Measurements from ENCODE around the gene TSSC4.

The TSSC4 gene

DNA sequence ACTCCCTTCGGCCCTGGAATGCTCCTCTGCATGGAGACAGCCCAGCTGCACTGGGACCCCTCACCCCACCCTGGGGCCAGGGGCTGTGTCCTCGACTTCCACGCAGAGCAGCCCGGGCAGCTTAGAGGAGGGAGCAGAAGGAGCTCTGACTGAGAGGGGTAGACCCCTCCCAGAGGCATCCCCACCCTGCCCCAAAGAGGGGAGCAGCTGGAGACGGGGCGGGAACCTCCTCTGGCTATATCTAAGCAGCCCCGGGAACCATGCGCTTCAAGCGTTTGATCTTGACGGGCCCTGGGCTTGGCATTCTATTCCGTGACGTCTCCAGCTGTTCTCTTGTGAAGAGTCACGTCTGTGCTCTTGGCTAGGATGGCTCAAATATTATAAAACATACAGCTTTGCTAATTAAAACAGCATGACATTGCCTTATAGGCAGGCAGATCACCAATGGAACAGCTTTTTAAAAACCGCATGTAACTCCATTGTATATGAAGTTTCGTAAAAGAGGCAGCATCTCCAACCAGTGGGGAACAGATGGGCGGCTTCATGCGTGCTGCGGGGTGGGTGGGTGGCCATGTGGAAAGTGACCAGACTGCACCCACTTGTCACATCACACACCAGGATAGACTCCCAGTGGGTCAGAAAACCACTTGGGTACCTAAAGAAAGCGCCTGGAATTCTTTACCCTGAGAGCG is 51.9 kb downstream of the TSSC4 start:
- Histone ChIP-seq H3K4me1 (ENCODE audit: low read length) (no peaks in the 10 kb centered on the region), H3K9me3 (ENCODE audit: insufficient read depth, low read length) (no peaks in the 10 kb centered on the region), H2AFZ (ENCODE audit: low read depth, low read length) (no peak overlapping the region), H4K20me1 (ENCODE audit: insufficient read depth, low read length) (no peaks in the 10 kb centered on the region), H3K4me3 (ENCODE audit: low read length) (no peak overlapping the region), H3K36me3 (replicated peaks; ENCODE audit: low read depth, low read length) (no peaks in the 10 kb centered on the region), H3K4me2 (ENCODE audit: low read length) (no peak overlapping the region), H3K79me2 (ENCODE audit: low read length) (no peaks in the 10 kb centered on the region), H3K9ac (ENCODE audit: low read length) (no peak overlapping the region), H3K27ac (ENCODE audit: low read length) (no peak overlapping the region), H3K27me3 (ENCODE audit: low read depth, low read length) (no peaks in the 10 kb centered on the region)
- no peak for TF ChIP-seq EZH2phosphoT487 (IDR thresholded peaks at IDR 0.05; ENCODE audit: low read depth)
- TF ChIP-seq, protein P1, sequence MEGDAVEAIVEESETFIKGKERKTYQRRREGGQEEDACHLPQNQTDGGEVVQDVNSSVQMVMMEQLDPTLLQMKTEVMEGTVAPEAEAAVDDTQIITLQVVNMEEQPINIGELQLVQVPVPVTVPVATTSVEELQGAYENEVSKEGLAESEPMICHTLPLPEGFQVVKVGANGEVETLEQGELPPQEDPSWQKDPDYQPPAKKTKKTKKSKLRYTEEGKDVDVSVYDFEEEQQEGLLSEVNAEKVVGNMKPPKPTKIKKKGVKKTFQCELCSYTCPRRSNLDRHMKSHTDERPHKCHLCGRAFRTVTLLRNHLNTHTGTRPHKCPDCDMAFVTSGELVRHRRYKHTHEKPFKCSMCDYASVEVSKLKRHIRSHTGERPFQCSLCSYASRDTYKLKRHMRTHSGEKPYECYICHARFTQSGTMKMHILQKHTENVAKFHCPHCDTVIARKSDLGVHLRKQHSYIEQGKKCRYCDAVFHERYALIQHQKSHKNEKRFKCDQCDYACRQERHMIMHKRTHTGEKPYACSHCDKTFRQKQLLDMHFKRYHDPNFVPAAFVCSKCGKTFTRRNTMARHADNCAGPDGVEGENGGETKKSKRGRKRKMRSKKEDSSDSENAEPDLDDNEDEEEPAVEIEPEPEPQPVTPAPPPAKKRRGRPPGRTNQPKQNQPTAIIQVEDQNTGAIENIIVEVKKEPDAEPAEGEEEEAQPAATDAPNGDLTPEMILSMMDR (IDR thresholded peaks at IDR 0.05; ENCODE audit: low read depth, low read length): no peak

DNA sequence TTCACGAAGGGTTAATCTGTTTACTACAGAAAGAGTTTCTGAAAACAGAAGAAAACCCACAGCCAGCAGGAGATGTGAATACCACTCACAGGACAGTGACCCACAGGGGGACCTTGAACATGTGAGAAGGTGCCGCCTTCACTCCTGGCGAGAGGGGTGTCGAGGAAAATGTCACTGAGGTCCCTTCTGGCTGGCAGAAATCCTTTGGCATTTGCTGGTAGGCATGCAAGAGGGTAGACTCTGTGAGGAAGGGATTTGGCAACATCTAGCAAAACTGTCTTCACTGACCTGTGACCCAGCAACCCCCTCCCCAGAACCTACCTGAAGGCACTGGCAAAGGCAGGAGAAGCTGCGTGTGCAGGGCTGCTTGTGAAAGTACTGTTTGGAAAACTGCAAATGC is 52.9 kb downstream of the TSSC4 start:
- Histone ChIP-seq H3K4me1 (ENCODE audit: low read length) (no peaks in the 10 kb centered on the region), H3K79me2 (ENCODE audit: low read length) (no peaks in the 10 kb centered on the region), H3K9ac (ENCODE audit: low read length) (no peak overlapping the region), H2AFZ (ENCODE audit: low read depth, low read length) (no peak overlapping the region), H3K27me3 (ENCODE audit: low read depth, low read length) (no peaks in the 10 kb centered on the region), H3K4me2 (ENCODE audit: low read length) (no peak overlapping the region), H4K20me1 (ENCODE audit: insufficient read depth, low read length) (no peaks in the 10 kb centered on the region), H3K27ac (ENCODE audit: low read length) (no peak overlapping the region), H3K4me3 (ENCODE audit: low read length) (no peak overlapping the region), H3K36me3 (replicated peaks; ENCODE audit: low read depth, low read length) (no peaks in the 10 kb centered on the region), H3K9me3 (ENCODE audit: insufficient read depth, low read length) (no peaks in the 10 kb centered on the region)
- TF ChIP-seq EZH2phosphoT487 (IDR thresholded peaks at IDR 0.05; ENCODE audit: low read depth): no peak
